K562 (cell line): ENCODE data around the gene VPS11. TPM values are rescaled to one million over a fixed set of nuclear protein-coding genes. Genes with fewer than 3 reads are reported as not detected.

Source experiments
- ADNP ChIP-seq: fragments of 200-800 bp; sonication (Bioruptor generic); IDR thresholded peaks from 2 replicates; pipeline ENCODE4 v1.6.1; 2016; ENCODE audit warnings: missing genetic modification characterization, missing compliant biosample characterization
- ATF1 ChIP-seq, 2 experiments: fragments of 450-650 bp in 1 of 2; IDR thresholded peaks; 2 replicates each; pipeline ENCODE4 v1.6.1; 2016; ENCODE audit warnings: missing compliant biosample characterization in 1 of 2, missing genetic modification characterization in 1 of 2
- ELF1 ChIP-seq: fragments of 200-800 bp; sonication (Bioruptor generic); IDR thresholded peaks from 2 replicates; pipeline ENCODE4 v1.6.1; 2016; ENCODE audit warnings: missing genetic modification characterization, missing compliant biosample characterization
- NEUROD1 ChIP-seq: fragments of 150-350 bp; IDR thresholded peaks from 2 replicates; pipeline ENCODE4 v1.6.1; 2014; ENCODE audit warnings: borderline replicate concordance, low read length, low read depth; ENCODE audit not compliant: partially characterized antibody
- NFIC ChIP-seq: fragments of 450-650 bp; IDR thresholded peaks from 2 replicates; pipeline ENCODE4 v1.6.1; 2017; ENCODE audit warnings: mild to moderate bottlenecking, inconsistent platforms
- PTBP1 ChIP-seq: fragments of 200-400 bp; formaldehyde crosslinking; IDR thresholded peaks from 2 replicates; pipeline ENCODE4 v1.6.1; 2017; ENCODE audit warnings: low read depth, low read length
- ZNF644 ChIP-seq: fragments of 200-800 bp; sonication (Bioruptor generic); IDR thresholded peaks from 2 replicates; pipeline ENCODE4 v1.6.1; 2016; ENCODE audit warnings: low read depth, missing genetic modification characterization, missing compliant biosample characterization
- polyA plus RNA-seq, 8 experiments: library from polyadenylated mRNA; depleted of rRNA in 4 of 8; stranded (reverse) in 5 of 8; unstranded in 3 of 8; fragments of >200 nt; fragmentation: Nextera tagmentation in 2 of 8; fragmentation: Illumina TruSeq in 1 of 8; extraction: Ambion mirVana in 2 of 8; extraction: Trizol in 1 of 8; gene quantifications; 2 replicates each; pipeline versions ENCODE4 v1.2.1 to v1.2.3, GENCODE V29; 2011 to 2014; ENCODE audit warnings: inconsistent platforms in 1 of 8, missing spikeins in 1 of 8
- total RNA-seq, 7 experiments: library from RNA; depleted of rRNA in 6 of 7; stranded (reverse); fragments of >200 nt in 6 of 7; fragmentation: Illumina TruSeq in 2 of 7; extraction: Trizol in 2 of 7; gene quantifications; 2 replicates each; pipeline versions ENCODE4 v1.2.1 to v1.2.3, GENCODE V29; 2011 to 2021; ENCODE audit warnings: low replicate concordance in 1 of 7
- TF ChIP-seq, protein P1 (sequence below): fragments of 450-650 bp; IDR thresholded peaks from 2 replicates; pipeline ENCODE4 v1.6.1; 2016; ENCODE audit warnings: mild to moderate bottlenecking, moderate library complexity
- TF ChIP-seq, protein P2 (sequence below): sonication (generic); formaldehyde crosslinking; IDR thresholded peaks from 2 replicates; pipeline ENCODE4 v1.8.0; 2022; ENCODE audit warnings: mild to moderate bottlenecking, missing genetic modification reagents

The VPS11 gene
- total and polyA plus RNA-seq, 9 of the 15 experiments (the other 6 are each of a cell fraction or from before 2014, with no cell fraction given): 14.1 to 35.5 (median 27.5) TPM

DNA sequence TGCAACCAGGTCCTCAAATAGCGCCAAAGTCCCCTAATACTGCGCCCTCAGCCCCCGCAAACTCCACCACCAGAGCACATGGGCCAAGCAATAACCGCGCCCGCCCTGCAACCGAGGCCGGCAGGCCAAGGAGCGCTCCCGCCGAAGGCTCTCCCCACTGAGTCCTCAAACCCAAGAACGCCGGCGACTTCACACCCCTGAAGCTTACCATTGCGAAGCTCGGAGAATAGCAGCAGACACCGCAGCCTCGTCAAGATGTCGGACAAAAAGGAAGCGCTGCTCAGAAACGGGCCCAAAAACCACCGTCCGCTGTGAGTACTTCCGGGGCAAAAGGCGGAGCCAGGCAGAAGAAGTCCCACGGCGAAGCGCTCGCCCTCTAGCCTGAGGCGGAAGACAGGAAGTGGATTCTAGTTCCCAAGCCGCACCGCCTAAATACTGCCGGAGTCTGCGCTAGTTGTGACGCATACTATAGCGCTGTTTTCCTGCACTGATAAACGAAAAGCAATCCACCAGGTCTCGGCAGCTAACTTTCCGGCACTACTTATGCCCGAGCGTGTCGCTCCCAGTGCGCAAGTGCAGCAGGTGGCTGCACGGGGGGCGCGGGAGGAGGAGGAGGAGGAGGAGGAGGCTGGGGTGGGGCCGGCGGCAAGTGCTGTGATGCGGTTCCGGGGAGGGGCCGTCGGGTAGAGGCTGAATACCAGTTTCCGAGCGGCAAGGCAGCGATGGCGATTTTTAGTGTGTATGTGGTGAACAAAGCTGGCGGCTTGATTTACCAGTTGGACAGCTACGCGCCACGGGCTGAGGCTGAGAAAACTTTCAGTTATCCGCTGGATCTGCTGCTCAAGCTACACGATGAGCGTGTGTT, 49.3 kb upstream of the VPS11 start, which contains the start of the genes RPS25 and TRAPPC4 (continued):
- TF ChIP-seq, protein P1, sequence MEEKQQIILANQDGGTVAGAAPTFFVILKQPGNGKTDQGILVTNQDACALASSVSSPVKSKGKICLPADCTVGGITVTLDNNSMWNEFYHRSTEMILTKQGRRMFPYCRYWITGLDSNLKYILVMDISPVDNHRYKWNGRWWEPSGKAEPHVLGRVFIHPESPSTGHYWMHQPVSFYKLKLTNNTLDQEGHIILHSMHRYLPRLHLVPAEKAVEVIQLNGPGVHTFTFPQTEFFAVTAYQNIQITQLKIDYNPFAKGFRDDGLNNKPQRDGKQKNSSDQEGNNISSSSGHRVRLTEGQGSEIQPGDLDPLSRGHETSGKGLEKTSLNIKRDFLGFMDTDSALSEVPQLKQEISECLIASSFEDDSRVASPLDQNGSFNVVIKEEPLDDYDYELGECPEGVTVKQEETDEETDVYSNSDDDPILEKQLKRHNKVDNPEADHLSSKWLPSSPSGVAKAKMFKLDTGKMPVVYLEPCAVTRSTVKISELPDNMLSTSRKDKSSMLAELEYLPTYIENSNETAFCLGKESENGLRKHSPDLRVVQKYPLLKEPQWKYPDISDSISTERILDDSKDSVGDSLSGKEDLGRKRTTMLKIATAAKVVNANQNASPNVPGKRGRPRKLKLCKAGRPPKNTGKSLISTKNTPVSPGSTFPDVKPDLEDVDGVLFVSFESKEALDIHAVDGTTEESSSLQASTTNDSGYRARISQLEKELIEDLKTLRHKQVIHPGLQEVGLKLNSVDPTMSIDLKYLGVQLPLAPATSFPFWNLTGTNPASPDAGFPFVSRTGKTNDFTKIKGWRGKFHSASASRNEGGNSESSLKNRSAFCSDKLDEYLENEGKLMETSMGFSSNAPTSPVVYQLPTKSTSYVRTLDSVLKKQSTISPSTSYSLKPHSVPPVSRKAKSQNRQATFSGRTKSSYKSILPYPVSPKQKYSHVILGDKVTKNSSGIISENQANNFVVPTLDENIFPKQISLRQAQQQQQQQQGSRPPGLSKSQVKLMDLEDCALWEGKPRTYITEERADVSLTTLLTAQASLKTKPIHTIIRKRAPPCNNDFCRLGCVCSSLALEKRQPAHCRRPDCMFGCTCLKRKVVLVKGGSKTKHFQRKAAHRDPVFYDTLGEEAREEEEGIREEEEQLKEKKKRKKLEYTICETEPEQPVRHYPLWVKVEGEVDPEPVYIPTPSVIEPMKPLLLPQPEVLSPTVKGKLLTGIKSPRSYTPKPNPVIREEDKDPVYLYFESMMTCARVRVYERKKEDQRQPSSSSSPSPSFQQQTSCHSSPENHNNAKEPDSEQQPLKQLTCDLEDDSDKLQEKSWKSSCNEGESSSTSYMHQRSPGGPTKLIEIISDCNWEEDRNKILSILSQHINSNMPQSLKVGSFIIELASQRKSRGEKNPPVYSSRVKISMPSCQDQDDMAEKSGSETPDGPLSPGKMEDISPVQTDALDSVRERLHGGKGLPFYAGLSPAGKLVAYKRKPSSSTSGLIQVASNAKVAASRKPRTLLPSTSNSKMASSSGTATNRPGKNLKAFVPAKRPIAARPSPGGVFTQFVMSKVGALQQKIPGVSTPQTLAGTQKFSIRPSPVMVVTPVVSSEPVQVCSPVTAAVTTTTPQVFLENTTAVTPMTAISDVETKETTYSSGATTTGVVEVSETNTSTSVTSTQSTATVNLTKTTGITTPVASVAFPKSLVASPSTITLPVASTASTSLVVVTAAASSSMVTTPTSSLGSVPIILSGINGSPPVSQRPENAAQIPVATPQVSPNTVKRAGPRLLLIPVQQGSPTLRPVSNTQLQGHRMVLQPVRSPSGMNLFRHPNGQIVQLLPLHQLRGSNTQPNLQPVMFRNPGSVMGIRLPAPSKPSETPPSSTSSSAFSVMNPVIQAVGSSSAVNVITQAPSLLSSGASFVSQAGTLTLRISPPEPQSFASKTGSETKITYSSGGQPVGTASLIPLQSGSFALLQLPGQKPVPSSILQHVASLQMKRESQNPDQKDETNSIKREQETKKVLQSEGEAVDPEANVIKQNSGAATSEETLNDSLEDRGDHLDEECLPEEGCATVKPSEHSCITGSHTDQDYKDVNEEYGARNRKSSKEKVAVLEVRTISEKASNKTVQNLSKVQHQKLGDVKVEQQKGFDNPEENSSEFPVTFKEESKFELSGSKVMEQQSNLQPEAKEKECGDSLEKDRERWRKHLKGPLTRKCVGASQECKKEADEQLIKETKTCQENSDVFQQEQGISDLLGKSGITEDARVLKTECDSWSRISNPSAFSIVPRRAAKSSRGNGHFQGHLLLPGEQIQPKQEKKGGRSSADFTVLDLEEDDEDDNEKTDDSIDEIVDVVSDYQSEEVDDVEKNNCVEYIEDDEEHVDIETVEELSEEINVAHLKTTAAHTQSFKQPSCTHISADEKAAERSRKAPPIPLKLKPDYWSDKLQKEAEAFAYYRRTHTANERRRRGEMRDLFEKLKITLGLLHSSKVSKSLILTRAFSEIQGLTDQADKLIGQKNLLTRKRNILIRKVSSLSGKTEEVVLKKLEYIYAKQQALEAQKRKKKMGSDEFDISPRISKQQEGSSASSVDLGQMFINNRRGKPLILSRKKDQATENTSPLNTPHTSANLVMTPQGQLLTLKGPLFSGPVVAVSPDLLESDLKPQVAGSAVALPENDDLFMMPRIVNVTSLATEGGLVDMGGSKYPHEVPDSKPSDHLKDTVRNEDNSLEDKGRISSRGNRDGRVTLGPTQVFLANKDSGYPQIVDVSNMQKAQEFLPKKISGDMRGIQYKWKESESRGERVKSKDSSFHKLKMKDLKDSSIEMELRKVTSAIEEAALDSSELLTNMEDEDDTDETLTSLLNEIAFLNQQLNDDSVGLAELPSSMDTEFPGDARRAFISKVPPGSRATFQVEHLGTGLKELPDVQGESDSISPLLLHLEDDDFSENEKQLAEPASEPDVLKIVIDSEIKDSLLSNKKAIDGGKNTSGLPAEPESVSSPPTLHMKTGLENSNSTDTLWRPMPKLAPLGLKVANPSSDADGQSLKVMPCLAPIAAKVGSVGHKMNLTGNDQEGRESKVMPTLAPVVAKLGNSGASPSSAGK: peak; percentile 76
- TF ChIP-seq, protein P2, sequence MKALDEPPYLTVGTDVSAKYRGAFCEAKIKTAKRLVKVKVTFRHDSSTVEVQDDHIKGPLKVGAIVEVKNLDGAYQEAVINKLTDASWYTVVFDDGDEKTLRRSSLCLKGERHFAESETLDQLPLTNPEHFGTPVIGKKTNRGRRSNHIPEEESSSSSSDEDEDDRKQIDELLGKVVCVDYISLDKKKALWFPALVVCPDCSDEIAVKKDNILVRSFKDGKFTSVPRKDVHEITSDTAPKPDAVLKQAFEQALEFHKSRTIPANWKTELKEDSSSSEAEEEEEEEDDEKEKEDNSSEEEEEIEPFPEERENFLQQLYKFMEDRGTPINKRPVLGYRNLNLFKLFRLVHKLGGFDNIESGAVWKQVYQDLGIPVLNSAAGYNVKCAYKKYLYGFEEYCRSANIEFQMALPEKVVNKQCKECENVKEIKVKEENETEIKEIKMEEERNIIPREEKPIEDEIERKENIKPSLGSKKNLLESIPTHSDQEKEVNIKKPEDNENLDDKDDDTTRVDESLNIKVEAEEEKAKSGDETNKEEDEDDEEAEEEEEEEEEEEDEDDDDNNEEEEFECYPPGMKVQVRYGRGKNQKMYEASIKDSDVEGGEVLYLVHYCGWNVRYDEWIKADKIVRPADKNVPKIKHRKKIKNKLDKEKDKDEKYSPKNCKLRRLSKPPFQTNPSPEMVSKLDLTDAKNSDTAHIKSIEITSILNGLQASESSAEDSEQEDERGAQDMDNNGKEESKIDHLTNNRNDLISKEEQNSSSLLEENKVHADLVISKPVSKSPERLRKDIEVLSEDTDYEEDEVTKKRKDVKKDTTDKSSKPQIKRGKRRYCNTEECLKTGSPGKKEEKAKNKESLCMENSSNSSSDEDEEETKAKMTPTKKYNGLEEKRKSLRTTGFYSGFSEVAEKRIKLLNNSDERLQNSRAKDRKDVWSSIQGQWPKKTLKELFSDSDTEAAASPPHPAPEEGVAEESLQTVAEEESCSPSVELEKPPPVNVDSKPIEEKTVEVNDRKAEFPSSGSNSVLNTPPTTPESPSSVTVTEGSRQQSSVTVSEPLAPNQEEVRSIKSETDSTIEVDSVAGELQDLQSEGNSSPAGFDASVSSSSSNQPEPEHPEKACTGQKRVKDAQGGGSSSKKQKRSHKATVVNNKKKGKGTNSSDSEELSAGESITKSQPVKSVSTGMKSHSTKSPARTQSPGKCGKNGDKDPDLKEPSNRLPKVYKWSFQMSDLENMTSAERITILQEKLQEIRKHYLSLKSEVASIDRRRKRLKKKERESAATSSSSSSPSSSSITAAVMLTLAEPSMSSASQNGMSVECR (CRISPR knock-in tag): peak; percentile 90
- TF ChIP-seq PTBP1: no peak
- peak; percentile 77 for TF ChIP-seq NEUROD1
- TF ChIP-seq ADNP (tag): no peak
- no peak for TF ChIP-seq ATF1 (CRISPR knock-in tag; IDR thresholded peaks at IDR 0.05)
- peak; percentile 95 for TF ChIP-seq ATF1 (tag; IDR thresholded peaks at IDR 0.05)
- peak; percentile 94 for TF ChIP-seq ELF1
- no peak for TF ChIP-seq ZNF644
- peak; percentile 41 for TF ChIP-seq NFIC
